Nephron (organoid): ENCODE data around the gene SNED1.

ENCODE experiments used
- H3K27ac Mint-ChIP-seq, 3 experiments: 2 replicates each; pipeline ENCODE4 v1.8.0; 2020; ENCODE audit warnings: mixed read lengths in 3 of 3, mild to moderate bottlenecking in 2 of 3, moderate library complexity in 1 of 3
- H3K27me3 Mint-ChIP-seq: 2 replicates; pipeline ENCODE4 v1.8.0; 2021; ENCODE audit warnings: low read depth, mild to moderate bottlenecking, moderate library complexity, mixed read lengths
- H3K36me3 Mint-ChIP-seq: 2 replicates; pipeline ENCODE4 v1.8.0; 2020; ENCODE audit warnings: low read depth, mixed read lengths
- H3K4me1 Mint-ChIP-seq: 2 replicates; pipeline ENCODE4 v1.8.0; 2020; ENCODE audit warnings: mixed read lengths
- H3K4me3 Mint-ChIP-seq, 3 experiments: 2 replicates each; pipeline ENCODE4 v1.8.0; 2020; ENCODE audit warnings: mild to moderate bottlenecking in 3 of 3, mixed read lengths in 3 of 3, moderate library complexity in 2 of 3
- H3K9me3 Mint-ChIP-seq: 2 replicates; pipeline ENCODE4 v1.8.0; 2020; ENCODE audit warnings: mixed read lengths
- TF ChIP-seq, protein P1 (sequence below), 3 experiments: fragments of 200-600 bp; sonication (generic); IDR thresholded peaks; one replicate each; pipeline ENCODE4 v1.5.0; 2021; ENCODE audit warnings: antibody characterized with exemption in 3 of 3; ENCODE audit not compliant: unreplicated experiment in 3 of 3

Gene SNED1

DNA sequence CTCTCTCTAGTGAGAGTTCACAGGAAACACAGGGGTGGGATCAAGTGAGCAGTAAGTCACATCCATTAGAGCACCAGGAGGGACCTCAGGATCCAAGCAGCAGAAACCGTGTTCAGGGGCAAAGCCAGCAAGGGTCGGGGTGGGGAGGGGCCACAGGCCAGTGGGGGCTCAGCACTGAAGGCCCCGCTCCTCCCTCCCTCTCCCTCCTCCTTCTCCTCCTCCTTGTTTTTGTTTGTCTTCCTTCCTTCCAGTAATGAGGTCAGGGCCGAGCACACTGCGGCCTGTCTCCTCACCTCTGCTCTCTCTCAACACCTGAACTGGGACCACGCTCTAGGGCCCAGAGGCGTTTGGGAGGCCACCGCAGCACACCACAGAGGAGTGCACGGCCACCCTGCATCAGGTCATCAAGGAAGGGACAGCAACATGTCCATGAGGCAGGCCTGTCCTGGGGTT is 82.8 kb downstream of the SNED1 start:
- TF ChIP-seq, protein P1, sequence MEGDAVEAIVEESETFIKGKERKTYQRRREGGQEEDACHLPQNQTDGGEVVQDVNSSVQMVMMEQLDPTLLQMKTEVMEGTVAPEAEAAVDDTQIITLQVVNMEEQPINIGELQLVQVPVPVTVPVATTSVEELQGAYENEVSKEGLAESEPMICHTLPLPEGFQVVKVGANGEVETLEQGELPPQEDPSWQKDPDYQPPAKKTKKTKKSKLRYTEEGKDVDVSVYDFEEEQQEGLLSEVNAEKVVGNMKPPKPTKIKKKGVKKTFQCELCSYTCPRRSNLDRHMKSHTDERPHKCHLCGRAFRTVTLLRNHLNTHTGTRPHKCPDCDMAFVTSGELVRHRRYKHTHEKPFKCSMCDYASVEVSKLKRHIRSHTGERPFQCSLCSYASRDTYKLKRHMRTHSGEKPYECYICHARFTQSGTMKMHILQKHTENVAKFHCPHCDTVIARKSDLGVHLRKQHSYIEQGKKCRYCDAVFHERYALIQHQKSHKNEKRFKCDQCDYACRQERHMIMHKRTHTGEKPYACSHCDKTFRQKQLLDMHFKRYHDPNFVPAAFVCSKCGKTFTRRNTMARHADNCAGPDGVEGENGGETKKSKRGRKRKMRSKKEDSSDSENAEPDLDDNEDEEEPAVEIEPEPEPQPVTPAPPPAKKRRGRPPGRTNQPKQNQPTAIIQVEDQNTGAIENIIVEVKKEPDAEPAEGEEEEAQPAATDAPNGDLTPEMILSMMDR (IDR thresholded peaks at IDR 0.05; ENCODE audit: unreplicated experiment in 3 of 3) = no peak
- peaks cover 31% of the 10 kb centered on the region for H3K36me3 Mint-ChIP-seq
- H3K27me3 Mint-ChIP-seq = no peaks in the 10 kb centered on the region
- H3K27ac Mint-ChIP-seq = peak overlapping the region in 1 of 3 experiments; percentile 6
- no peak overlapping the region for H3K4me3 Mint-ChIP-seq
- peaks cover 8% of the 10 kb centered on the region for H3K9me3 Mint-ChIP-seq
- no peaks in the 10 kb centered on the region for H3K4me1 Mint-ChIP-seq

DNA sequence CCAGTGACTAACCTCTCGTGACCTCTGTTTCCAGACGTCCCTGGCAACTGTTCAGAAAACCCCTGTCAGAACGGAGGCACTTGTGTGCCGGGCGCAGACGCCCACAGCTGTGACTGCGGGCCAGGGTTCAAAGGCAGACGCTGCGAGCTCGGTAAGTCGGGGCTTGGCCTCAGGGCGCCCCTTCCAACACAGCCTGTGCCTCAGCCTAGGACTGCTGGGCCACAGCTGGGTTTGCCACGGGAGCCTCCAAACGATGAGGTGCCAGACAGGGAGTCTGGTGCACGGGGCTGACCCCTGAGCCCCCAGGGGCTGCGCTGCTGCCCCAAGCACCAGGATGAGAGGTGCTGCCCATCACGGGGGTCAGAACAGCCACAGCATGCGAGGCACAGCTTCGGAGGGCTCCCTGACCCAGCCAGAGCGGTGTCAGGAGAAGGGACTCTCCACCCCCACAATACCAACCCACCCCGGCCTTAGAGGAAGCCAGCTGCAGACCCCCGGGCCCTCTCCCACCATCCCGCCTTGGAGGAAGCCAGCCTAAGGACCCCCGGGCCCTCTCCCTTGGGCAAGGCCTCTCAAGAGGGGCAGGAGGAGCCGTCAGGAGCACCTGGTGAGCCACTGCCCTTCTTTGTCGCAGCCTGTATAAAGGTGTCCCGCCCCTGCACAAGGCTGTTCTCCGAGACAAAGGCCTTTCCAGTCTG is 83.4 kb downstream of the SNED1 start:
- TF ChIP-seq, protein P1 (IDR thresholded peaks at IDR 0.05; ENCODE audit: unreplicated experiment in 3 of 3) = no peak
- H3K9me3 Mint-ChIP-seq = peaks cover 11% of the 10 kb centered on the region
- H3K36me3 Mint-ChIP-seq = peaks cover 37% of the 10 kb centered on the region
- peak overlapping the region in 1 of 3 experiments; percentile 6 for H3K27ac Mint-ChIP-seq
- no peaks in the 10 kb centered on the region for H3K4me1 Mint-ChIP-seq
- no peaks in the 10 kb centered on the region for H3K27me3 Mint-ChIP-seq
- H3K4me3 Mint-ChIP-seq = no peak overlapping the region

DNA sequence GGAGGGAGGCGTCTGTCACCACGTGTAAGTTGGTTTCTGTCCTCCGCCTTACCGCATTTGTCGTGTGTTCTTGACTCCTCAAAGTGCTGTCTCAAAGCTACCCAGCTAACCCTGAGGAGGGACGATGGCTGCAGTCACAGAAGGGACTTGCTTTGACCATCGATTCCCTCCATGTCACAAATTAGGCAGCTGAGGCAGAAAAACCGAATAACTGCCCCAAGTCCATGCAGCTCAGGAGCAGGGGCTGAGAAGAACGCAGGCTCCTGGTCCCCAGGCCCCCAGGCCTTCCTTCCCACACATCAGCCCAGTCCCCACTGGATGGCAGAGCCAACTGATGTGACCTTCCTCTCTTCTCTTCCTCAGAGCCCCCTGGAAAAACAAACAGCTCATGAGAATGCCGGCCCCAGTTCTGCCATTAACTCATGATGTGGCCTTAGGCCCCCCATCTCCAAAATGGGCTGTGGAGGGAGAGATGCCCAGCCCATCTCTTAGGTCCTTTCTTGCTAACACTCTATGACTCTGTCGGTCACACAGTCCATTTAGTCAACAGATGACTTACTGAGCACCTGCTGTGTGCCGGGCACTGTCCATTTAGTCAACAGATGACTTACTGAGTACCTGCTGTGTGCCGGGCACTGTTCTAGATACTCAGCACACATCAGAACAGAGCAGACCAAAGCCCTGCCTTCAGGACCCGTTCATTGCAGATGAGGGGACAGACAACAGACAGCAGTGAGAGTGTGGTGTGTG is 84.1 kb downstream of the SNED1 start:
- TF ChIP-seq, protein P1 (IDR thresholded peaks at IDR 0.05; ENCODE audit: unreplicated experiment in 3 of 3) = no peak
- peaks cover 11% of the 10 kb centered on the region for H3K9me3 Mint-ChIP-seq
- H3K27me3 Mint-ChIP-seq = no peaks in the 10 kb centered on the region
- no peak overlapping the region for H3K27ac Mint-ChIP-seq
- H3K36me3 Mint-ChIP-seq = peaks cover 39% of the 10 kb centered on the region
- H3K4me3 Mint-ChIP-seq = no peak overlapping the region
- H3K4me1 Mint-ChIP-seq = no peaks in the 10 kb centered on the region

DNA sequence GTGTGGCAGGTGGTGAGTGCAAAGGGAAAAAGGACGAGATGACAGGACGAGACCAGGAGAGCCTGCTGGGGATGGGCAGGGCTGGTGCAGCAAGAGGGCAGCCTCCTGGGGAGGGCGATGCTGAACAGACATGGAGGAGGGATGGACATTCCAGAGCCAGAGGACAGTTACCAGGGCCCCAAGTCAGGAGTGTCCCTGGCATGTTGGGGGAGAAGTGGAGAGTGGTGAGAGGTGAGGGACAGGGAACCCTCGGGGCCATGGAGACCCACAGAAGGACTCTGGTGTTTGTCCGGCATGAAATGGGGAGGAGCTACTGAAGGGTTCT is 84.6 kb downstream of the SNED1 start:
- no peaks in the 10 kb centered on the region for H3K27me3 Mint-ChIP-seq
- H3K27ac Mint-ChIP-seq = no peak overlapping the region
- peaks cover 45% of the 10 kb centered on the region for H3K36me3 Mint-ChIP-seq
- no peak overlapping the region for H3K4me3 Mint-ChIP-seq
- no peaks in the 10 kb centered on the region for H3K4me1 Mint-ChIP-seq
- peaks cover 11% of the 10 kb centered on the region for H3K9me3 Mint-ChIP-seq
- TF ChIP-seq, protein P1 (IDR thresholded peaks at IDR 0.05; ENCODE audit: unreplicated experiment in 3 of 3) = no peak

- H3K4me3 Mint-ChIP-seq = no peak overlapping the region
- no peak overlapping the region for H3K27ac Mint-ChIP-seq
- peaks cover 61% of the 10 kb centered on the region for H3K36me3 Mint-ChIP-seq
- no peaks in the 10 kb centered on the region for H3K4me1 Mint-ChIP-seq
- H3K27me3 Mint-ChIP-seq = no peaks in the 10 kb centered on the region
- peaks cover 11% of the 10 kb centered on the region for H3K9me3 Mint-ChIP-seq
- TF ChIP-seq, protein P1 (IDR thresholded peaks at IDR 0.05; ENCODE audit: unreplicated experiment in 3 of 3) = no peak
Measured at GRCh38 chr2:241084856-241085444, 86.5 kb downstream of the SNED1 start.
